Parathyroid adenoma (tissue), 2 donors: ENCODE results near the gene HHATL.

ENCODE experiments used
- H2AFZ ChIP-seq: fragments of 300-600 bp; sonication (generic); one replicate; pipeline ENCODE4 v1.7.0; 2017; ENCODE audit warnings: antibody characterized with exemption, mild to moderate bottlenecking
- H3K27ac ChIP-seq: fragments of 300-600 bp; sonication (generic); one replicate; pipeline ENCODE4 v1.7.0; 2017
- H3K27me3 ChIP-seq: fragments of 300-600 bp; sonication (generic); one replicate; pipeline ENCODE4 v1.7.0; 2017; ENCODE audit warnings: low read length; ENCODE audit not compliant: control insufficient read depth, insufficient read depth
- H3K36me3 ChIP-seq: fragments of 300-600 bp; sonication (generic); one replicate; pipeline ENCODE4 v1.7.0; 2017; ENCODE audit warnings: low read length; ENCODE audit not compliant: control insufficient read depth, insufficient read depth
- H3K4me1 ChIP-seq: fragments of 300-600 bp; sonication (generic); one replicate; pipeline ENCODE4 v1.7.0; 2017; ENCODE audit warnings: control low read depth
- H3K4me2 ChIP-seq: fragments of 300-600 bp; sonication (generic); one replicate; pipeline ENCODE4 v1.7.0; 2017; ENCODE audit warnings: low read length
- H3K4me3 ChIP-seq: fragments of 300-600 bp; sonication (generic); one replicate; pipeline ENCODE4 v1.7.0; 2017; ENCODE audit warnings: low read depth, low read length
- H3K79me2 ChIP-seq: fragments of 300-600 bp; sonication (generic); one replicate; pipeline ENCODE4 v1.7.0; 2017; ENCODE audit warnings: control low read depth
- H3K9ac ChIP-seq: fragments of 300-600 bp; sonication (generic); one replicate; pipeline ENCODE4 v1.7.0; 2017; ENCODE audit warnings: mild to moderate bottlenecking
- H3K9me3 ChIP-seq: fragments of 300-600 bp; sonication (generic); one replicate; pipeline ENCODE4 v1.7.0; 2017; ENCODE audit warnings: low read length; ENCODE audit not compliant: control insufficient read depth
- TF ChIP-seq, protein P1 (sequence below): fragments of 300-600 bp; sonication (generic); IDR thresholded peaks from one replicate; pipeline ENCODE4 v1.7.0; 2017; ENCODE audit warnings: antibody characterized with exemption, mild to moderate bottlenecking
- donor health status: primary hyperparathyroidism.

Gene HHATL

DNA sequence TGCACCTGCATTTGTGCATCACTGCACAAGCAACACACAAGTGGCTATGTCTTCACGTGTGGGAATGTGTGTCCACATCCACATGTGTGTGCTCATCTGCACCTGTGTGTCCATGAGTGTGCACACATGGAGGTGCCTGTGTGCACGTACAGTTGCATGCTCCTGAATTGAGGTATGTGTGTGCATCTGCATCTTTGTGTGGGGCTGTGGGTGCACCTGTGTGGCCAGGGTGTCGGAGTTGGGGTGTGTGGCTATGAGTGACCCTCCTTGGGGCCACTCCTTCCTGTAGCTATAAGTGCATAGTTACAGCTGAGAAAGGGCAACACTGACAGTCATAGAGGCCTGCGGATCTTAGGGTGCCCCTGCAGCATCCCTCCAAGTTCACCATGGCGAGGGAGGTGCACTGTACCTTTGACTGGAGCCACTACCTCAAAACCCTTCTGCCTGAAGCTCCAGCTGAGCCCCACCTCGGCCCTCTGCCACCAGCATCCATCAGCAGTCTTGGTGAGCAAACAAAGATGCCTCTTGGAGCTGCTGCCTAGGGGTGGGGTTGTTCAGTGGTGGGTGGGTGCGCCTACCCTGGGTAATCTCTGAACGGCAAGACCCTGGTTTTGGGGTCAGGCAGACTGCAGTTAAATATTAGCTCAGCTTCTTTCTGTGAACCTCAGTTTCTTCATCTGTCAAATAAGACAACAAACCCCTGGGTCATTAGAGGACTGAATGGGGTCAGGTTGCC lies 5.2 kb upstream of the HHATL start:
- TF ChIP-seq, protein P1, sequence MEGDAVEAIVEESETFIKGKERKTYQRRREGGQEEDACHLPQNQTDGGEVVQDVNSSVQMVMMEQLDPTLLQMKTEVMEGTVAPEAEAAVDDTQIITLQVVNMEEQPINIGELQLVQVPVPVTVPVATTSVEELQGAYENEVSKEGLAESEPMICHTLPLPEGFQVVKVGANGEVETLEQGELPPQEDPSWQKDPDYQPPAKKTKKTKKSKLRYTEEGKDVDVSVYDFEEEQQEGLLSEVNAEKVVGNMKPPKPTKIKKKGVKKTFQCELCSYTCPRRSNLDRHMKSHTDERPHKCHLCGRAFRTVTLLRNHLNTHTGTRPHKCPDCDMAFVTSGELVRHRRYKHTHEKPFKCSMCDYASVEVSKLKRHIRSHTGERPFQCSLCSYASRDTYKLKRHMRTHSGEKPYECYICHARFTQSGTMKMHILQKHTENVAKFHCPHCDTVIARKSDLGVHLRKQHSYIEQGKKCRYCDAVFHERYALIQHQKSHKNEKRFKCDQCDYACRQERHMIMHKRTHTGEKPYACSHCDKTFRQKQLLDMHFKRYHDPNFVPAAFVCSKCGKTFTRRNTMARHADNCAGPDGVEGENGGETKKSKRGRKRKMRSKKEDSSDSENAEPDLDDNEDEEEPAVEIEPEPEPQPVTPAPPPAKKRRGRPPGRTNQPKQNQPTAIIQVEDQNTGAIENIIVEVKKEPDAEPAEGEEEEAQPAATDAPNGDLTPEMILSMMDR, result no peak
- Histone ChIP-seq H3K27ac (no peak overlapping the region), H3K36me3 (no peaks in the 10 kb centered on the region), H3K27me3 (no peaks in the 10 kb centered on the region), H3K9ac (no peak overlapping the region), H3K4me3 (no peak overlapping the region), H3K4me2 (no peak overlapping the region), H3K79me2 (no peaks in the 10 kb centered on the region), H3K9me3 (no peaks in the 10 kb centered on the region), H2AFZ (no peak overlapping the region), H3K4me1 (peaks cover 6% of the 10 kb centered on the region)

DNA sequence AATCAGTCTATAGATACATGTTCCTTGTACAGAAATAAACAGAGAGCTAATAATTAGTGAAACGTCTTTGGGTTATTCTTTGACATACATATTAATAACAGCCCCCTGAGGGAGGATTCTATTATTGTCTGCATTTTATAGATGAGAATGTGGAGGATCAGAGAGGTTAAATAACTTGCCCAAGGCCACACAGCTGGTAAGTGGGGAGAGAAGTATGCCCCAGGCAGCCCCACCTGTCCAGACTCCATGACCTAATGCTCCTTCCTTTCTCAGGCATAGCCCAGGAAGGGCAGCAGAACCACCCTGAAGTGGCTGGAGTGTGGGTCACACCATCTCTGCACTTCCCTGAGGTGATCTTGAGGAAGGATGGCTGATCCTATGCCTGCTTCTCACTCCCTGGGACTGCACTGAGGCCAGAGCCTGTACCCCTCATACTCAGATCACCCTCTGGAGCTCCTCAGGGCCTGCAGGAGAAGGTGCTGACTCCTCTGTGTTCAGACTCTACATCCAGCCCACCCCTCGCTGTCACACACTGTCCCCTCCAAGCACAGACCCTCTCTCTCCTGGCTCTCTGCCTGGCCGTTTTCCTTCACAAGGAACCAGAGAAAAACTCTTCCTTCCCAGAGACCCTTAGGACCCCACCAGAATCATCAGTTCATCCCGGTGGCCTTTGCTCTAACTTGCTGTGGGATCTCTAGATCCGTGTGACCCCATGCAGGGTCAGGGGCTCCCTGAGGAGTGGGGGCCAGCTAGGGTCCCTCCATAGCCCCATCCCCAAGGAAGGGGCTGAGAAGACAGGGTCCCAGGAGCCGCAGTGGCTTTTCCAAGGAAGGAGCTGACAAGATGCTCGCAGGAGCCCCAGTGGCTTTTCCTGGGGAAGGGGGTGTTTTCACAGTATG lies 4.4 kb upstream of the HHATL start:
- Histone ChIP-seq H3K27me3 (no peaks in the 10 kb centered on the region), H3K9ac (no peak overlapping the region), H3K36me3 (no peaks in the 10 kb centered on the region), H3K9me3 (no peaks in the 10 kb centered on the region), H3K27ac (no peak overlapping the region), H3K4me3 (no peak overlapping the region), H3K4me1 (peaks cover 6% of the 10 kb centered on the region), H3K4me2 (no peak overlapping the region), H2AFZ (no peak overlapping the region), H3K79me2 (no peaks in the 10 kb centered on the region)
- TF ChIP-seq, protein P1, result no peak

DNA sequence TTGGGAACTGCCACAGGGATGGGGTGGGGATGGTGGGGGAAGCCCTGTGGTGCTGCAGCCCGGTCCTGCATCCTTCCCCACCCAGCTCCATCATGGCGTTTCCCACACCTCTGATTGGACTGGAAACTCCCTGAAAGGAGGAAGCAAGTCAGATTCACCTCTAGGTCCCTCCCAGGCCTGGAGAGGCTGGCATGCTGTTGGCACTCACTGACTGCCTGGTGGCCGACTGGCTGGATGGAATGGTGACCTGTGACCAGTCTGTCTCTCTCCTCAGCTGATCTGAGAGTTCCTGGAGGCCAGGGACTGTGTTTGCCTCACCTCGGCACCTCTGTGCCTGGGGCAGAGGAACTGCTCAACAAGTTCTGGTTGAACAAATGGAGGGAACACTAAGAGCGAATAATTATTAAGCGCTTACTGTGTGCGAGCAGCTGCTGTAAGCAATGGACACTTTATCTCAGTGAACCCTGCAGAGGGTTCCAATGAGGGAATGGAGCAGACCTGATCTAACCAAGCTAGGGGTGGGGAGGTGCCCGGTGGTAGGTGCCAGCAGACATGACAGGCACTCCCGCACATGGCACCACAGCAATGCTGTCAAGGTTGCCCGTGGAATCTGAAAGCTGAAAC lies 3.5 kb upstream of the HHATL start:
- no peak overlapping the region for H3K9ac ChIP-seq
- H3K9me3 ChIP-seq, result no peaks in the 10 kb centered on the region
- H3K27ac ChIP-seq, result no peak overlapping the region
- H3K27me3 ChIP-seq, result no peaks in the 10 kb centered on the region
- H3K4me1 ChIP-seq, result peaks cover 6% of the 10 kb centered on the region
- H3K4me3 ChIP-seq, result no peak overlapping the region
- H3K79me2 ChIP-seq, result no peaks in the 10 kb centered on the region
- TF ChIP-seq, protein P1, result no peak
- H3K36me3 ChIP-seq, result no peaks in the 10 kb centered on the region
- no peak overlapping the region for H2AFZ ChIP-seq
- H3K4me2 ChIP-seq, result no peak overlapping the region

DNA sequence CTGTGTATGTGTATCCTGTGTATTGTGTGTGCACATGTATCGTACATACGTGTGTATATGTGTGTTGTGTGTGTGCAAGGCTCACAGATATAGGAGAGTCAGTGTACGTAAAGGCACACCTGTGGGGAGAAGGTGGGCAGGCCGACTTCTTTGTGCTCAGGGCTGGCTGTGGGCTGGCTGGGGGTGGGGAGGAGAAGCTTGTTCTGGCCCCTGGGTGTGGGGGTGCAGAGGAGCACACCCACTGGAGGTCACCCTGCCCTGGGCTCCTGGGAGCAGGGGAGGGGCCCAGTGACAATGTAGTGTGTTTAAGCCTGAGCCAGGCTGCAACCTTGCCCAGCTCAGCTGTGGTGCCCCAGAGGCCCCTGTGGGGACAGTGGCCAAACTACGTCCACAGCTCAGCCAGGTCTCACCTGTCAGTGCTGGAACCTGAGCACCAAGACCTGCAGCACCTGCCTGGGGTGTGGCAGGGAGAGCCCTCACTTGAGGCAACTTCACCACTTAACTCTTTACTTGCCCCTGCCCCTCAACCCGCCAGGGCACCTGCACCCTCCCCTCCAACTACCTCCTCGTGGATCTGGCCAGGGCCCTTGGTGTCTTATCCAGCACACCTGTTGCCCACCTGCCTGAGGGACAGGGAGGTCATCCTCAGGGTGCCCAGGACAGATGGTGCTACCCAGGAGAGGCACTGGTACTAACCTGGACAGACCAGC lies 2.6 kb upstream of the HHATL start:
- Histone ChIP-seq H3K79me2 (peaks cover 3% of the 10 kb centered on the region), H3K27me3 (no peaks in the 10 kb centered on the region), H2AFZ (no peak overlapping the region), H3K9ac (no peak overlapping the region), H3K27ac (no peak overlapping the region), H3K36me3 (no peaks in the 10 kb centered on the region), H3K4me2 (no peak overlapping the region), H3K4me1 (peaks cover 12% of the 10 kb centered on the region), H3K9me3 (no peaks in the 10 kb centered on the region), H3K4me3 (no peak overlapping the region)
- TF ChIP-seq, protein P1, result no peak
